GM19467 (cell line): ENCODE data around the gene FCMR.
"Not testable (repeated sequence)": the region's sequence is repeated elsewhere in the genome, so short reads cannot be mapped to it uniquely, and the experiment has no call there.

Experiments used
- ATAC-seq: cut with Tn5 transposase; IDR thresholded peaks from one replicate; pipeline ENCODE4 v1.9.1; 2021; ENCODE audit warnings: mild to moderate bottlenecking, moderate library complexity; ENCODE audit not compliant: unreplicated experiment

Gene FCMR

DNA sequence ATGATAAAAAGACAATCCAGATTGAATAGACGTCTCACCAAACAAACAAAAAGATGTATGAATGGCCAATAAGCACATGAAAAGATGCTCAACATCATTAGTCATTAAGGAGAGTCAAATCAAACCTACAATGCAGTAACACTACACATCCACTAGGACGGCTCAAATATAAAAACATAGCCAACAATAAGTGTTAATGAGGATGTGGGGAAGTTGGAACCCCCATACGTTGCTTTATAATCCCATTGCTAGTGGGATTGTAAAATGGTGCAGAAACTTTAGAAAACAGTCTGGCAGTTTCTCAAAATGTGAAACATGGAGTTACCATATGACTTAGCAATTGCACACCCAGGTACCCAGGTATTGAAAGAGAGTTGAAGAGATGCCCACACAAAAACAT, 39.2 kb downstream of the FCMR start:
- ATAC-seq: no peak

DNA sequence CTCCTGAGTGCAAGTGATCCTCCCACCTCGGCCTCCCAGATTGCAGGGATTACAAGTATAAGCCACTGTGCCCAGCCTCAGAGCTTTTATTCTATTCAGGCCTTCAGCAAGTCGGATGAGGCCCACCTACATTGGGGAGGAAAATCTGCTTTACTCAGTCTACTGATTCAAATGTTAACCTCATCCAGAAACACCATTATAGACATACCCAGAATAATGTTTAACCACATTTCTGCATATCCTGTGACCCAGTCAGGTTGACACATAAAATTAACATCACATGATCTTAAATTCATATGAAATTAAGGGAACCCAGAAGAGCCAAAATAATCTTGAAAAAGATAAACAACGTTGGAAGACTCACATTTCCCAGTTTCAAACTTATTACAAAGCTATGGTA, 41.4 kb downstream of the FCMR start:
- no peak for ATAC-seq

DNA sequence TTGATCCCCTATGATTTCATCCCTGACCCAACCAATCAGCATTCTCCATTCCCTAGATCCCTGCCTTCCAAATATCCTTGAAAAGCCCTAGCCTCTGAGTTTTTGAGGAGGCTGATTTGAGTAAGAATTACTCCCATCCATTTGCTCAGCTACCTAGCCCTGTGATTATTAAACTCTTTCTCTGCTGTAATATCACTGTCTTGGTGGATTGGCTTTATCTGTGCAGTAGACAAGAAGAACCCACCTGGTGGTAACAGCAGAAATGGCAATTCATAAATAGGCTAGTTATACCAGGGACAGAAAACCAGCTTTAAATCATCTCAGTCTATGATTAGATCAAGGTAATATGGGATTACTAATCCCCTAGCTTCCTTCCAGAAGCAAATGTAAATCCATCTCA, 43.3 kb downstream of the FCMR start:
- ATAC-seq: no peak

DNA sequence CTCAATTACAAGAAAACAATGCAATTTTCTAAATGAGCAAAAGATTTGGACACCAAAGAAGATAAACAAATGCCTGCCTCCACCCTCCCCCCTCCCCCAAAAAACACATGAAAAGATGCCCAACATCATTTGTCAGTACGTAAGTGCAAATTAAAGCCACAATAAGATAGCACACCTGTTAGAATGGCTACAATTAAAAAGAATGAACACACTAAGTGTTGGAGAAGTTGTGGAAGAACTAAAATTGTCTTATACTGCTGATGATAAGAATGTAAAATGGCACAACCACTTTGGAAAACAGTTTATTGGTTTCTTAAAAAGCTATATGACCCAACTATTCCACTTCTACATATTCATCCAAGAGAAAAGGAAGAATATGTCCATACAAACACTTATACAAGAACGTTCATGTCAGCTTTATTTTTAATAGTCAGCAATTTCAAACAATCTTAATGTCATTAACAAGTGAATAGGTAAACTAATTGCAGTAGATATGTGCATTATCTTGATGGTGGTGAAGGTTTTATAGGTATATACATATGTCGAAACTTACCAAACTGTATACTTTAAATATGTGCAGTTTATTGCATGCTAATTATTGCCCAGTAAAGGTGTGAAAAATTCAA, 45.9 kb downstream of the FCMR start:
- no peak for ATAC-seq

DNA sequence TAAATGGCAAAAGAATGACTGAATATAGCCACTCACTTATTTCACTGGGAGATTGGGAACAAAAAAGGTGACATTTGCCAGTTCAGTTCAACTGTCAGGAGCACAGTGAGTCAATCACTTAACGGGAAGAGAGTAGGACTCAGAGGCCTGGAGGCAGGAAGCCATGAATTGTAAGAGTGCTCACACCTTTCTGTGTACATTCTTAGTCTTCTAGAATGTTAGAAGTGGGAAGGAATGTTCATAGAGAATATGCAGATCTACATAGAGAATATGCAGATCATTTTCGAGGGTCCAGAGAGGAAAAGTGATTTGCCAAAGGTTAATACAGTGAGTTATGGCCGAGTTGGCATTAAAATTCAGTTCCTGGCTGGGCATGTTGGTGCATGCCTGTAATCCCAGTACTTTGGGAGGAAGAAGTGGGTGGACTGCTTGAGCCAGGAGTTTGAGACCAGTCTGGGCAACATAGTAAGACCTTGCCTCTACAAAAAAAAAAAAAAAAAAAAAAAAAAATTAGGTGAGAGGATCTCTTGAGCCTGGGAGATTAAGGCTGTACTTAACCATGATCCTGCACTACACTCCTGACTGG, 48.0 kb downstream of the FCMR start:
- no peak for ATAC-seq

DNA sequence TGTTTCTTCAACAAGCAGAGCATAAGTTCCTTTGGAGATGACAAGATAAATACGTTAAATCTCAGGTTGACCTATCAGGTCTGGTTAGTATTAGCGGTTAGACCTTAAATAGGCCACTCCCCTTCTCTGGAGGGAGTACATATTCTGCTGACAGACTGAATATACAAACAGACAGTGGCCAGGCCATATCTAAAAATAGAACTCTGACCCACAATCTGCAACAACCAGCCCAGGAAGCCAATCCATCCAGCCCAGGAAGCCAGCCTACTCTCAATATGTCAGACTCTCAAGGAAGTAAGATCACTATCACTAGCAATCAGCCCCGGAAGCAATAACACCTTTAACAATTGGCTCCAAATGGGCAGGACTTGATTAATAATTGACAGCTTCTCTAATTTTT, 49.6 kb downstream of the FCMR start:
- ATAC-seq: no peak

DNA sequence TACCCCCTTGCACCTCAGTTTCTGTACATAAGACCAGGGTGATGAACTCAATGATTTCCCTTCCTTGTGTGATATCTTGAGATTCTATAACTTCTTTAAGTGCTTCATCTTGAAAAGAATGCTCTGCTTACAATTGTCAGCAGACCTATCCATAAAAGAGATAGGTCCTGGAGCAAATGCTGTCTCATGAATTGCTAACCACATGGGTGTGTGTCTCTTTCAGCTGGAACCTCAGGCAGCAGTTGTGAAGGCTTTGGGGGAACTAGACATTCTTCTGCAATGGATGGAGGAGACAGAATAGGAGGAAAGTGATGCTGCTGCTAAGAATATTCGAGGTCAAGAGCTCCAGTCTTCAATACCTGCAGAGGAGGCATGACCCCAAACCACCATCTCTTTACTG, 53.5 kb downstream of the FCMR start:
- ATAC-seq: no peak

DNA sequence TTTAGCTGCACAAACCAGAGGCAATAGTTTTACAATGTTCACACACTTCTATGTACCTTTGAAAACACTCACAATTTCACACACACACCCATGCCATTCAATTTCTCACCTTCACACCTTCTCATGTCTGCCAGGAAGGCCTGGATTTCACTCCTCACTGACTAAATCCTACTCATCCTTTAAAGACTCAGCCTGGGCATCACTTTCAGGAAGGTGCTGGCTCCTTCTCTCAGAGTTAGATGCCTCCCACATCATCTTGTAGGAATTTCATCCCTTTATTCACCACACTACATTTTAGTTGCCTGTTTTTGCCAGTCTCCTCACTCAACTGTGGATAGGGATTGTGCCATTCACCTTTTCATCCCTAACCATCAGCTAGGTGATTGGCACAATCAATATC, 54.0 kb downstream of the FCMR start:
- no peak for ATAC-seq

DNA sequence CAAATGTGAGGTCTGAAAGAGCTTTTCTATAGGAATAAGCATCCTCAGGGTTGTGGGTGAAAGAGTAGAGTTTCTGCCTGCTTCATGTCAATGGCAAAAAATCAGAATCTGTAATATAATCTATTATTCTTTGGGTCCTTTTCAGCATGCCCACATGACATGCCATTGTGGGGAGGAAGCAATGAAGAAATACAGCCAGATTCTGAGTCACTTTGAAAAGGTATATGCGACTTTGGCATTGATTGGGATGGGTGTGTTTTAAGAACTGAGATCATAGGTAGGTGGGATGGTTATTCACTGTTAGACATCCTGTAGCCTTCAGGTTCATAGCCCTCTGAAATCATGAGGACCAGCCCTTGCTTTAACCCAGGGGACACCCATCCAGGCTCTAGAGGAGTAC, 54.5 kb downstream of the FCMR start:
- no peak for ATAC-seq

DNA sequence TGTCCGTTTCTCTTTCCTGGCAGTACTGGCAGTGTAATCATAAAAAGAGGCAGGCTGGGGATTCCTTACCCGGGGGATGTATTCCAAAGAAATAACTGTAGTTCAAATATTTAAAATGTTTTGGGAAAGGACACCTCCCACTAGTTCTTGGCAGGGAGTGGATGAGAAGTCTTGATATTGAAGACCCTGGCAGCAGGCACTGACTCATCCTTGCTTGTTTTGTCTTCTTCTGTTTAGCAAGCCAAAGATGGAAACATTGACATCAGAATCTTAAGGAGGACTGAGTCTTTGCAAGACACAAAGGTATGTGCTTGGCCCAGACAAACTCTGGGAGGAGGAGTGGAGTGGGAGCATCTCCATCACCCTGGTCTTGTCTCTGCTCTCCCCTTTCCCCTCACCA, 55.7 kb downstream of the FCMR start:
- no peak for ATAC-seq

DNA sequence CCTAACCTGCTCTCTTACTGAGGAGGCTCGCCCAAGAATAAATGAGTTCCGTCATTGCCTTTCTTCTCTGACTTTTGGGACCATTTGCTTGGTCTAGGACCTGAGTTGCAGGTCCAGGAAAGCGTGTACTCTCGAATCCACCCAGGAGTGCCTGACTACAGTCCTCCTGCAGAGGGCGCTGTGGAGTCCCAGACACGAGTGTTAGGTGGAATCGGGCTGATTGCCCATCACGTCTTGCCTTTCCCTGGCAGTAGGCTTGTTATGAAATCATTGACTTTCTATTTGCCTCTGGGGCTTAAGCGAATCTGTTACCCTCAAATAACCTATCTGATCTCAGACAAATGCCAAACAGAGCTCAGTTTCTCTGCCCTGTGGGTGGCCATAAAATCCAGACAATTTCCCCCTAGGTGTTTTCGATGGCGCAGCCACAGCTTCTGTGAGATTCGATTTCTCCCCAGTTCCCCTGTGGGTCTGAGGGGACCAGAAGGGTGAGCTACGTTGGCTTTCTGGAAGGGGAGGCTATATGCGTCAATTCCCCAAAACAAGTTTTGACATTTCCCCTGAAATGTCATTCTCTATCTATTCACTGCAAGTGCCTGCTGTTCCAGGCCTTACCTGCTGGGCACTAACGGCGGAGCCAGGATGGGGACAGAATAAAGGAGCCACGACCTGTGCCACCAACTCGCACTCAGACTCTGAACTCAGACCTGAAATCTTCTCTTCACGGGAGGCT, 56.6 kb downstream of the FCMR start, which contains the start of gene IL20:
IL20 (plus strand) TSS at position 685 of the 733 bp plus-strand sequence. CDS start 230 bp downstream, outside the sequence.
- ATAC-seq: no peak

DNA sequence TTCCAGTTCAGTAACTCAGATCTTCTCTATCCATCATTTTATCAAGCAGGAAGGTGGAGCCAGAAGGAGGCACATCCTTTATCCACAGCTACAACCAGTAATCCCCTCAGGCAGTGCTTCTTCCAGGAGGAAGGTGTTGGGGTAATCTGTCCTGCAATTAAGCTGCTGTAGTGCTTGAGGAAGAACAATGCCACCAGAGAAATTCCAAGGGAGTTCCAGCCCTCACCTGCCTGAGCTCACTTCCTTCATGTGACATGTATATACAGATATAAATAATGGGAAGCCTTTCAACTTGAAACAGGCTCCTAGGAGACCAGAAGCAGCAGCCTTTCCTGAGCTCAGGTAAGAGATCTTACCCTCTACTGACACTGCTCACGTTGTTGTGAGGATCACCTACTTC, 58.5 kb downstream of the FCMR start:
- no peak for ATAC-seq

DNA sequence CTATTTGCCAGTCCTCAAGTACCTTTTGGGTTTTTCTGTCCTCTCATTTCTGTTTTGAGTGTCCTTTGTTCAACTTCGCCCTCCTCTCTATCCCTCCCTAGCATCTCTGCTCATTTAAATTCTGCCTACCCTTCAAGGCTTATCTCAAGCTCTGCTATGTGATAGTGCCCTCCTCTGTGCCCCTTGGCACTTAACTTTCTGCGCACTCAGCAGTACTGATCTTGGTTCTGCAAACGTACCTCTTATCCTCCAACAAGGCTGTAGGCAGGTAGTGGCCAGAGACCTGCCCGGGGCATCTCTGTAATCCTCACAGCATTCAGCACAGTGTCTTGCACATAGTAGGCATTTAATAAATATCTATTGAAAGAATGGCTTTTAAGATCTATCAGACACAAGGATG, 61.6 kb downstream of the FCMR start:
- no peak for ATAC-seq

DNA sequence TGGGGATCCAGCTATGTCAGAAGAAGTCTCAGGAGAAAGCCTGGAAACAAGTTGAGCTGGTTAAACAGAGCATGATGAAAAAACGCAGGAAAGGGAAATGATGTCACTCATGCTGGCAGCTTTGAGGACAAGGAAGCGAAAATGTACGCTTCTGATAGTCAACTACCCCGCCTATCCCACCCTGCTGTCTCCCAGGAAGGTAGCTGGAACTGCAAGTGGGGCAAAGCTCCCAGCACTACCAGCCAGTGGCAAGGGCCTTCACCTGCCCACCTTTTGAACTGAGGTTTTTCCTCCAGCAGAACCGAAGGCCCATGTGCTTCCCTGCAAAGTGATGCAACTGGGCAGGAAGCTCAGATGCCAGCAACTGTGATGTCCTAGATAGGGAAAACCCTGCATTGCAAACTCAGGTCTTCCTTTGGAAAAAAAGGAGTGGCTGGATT, 62.6 kb downstream of the FCMR start:
- no peak for ATAC-seq

DNA sequence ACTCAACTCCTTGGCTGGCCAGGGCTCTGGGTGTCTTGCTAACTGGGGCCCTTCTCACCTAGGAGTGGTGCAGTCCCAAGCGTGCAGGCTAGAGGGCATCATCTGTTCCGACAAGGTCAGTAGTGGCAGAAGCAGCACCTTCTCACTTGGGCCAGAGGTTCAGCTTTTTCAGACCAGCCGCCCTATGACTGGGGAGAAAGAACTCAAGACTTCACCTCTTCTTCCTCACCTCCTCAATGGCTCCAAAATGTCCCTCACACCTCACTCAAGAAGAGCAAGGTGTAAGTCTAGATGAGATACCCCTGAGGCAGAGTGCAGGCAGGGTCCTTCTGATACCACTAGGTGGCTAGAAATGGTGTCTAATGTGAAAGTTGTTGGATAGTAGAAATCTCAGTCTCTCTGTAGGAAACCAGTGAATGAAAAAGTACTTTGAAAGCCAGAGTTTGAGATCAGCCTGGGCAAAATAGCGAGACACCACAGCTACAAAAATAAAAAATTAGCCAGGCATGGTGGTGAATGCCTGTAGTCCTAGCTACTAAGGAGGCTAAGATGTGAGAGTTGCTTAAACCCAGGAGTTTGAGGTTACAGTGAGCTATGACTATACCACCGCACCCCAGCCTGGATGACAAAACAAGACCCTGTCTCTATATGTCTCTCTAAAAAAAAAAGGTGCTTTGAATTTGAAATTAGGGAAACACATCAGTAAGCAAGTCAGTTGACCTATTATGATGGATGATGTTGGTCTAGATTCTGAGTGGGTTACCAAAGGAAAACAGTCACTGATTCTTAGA, 64.9 kb downstream of the FCMR start:
- ATAC-seq: no peak

DNA sequence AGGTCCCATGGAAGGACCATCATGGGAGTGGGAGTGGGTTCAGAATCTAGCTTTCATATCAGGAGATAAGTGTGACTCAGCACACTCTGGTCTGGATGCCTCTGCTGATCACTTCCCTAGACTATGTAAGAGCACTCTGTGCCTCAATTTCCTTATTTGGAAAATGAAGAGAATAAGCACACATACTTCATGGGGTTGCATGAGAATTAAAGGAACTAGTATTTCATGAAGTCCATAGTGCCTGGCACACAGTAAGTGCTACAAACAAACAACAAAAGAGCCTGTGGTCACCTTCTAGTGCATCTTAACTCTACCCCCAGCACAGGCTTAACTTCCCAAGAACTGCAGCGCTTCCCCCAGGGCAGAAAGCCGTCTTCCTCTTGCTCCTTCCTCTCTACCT, 65.9 kb downstream of the FCMR start:
- ATAC-seq: no peak

DNA sequence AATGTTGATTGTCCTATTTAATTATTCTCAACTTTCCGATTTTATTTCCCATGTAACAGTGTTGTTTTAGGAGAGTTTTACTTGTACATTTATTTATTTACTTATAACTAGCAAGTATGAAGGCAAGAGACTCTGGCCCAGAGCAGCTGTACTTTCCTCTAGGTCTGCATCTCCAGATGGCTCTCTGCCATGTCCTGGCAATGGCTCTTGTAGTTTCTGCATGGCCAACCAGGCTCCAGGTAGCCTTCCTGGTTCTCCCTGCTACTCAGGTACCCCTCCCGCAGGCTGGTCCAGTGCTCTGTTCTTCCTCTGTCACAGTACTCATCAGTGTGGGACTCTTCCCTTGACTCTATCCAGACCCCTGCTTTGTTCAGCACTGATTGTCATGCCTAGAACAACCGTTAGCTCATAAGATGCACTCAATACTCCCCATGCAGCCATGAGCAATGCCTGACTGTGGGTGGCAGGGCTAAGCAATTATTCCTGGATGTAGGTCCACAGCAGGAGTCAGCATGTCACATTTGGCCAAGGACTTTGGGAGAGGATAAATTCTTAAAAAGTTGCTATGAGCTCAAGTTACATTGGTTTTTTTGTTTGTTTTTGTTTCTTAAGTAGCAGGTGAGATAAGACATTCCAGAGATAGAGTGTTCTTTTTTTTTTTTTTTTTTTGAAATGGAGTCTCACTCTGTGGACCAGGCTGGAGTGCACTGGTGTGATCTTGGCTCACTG, 67.2 kb downstream of the FCMR start:
- no peak for ATAC-seq

DNA sequence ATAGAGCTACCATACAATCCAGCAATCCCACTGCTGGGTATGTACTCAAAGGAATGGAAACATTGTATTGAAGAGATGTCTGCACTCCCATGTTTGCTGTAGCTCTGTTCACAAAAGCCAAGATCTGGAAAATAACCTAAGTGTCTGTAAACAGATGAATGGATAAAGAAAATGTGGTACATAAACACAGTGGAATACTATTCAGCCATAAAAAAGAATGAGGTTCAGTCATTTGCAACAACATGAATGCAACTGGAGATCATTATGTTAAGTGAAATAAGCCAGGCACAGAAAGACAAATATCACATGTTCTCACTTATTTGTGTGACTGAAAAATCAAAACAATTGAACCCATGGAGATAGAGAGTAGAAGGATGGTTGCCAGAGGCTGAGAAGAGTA, 68.0 kb downstream of the FCMR start:
- ATAC-seq: not testable (repeated sequence)
